H1 (cell line): ENCODE data around the gene ZFAND3. TPM values are rescaled to one million over a fixed set of nuclear protein-coding genes. Genes with fewer than 3 reads are reported as not detected.

ENCODE experiments used
- CTCF ChIA-PET: fragments of 300-600 bp; sonication (Branson Sonifier 250); formaldehyde crosslinking; loops from one replicate; lab custom pipeline; 2021; ENCODE audit not compliant: partially characterized antibody; lab: Charles Lee
- POLR2A ChIA-PET: fragments of 300-600 bp; sonication (Branson Sonifier 250); formaldehyde crosslinking; loops from one replicate; lab custom pipeline; 2021; ENCODE audit warnings: inconsistent platforms; ENCODE audit not compliant: partially characterized antibody; lab: Charles Lee
- DNase-seq, 2 experiments: peaks; one replicate each; pipeline versions ENCODE4 v3.0.0 to v3.0.0-alpha.2; 2010 to 2022; ENCODE audit warnings: low spot score in 2 of 2, low read depth in 1 of 2, mixed read lengths in 1 of 2
- FAIRE-seq: peaks from 2 replicates; lab custom pipeline; 2011; peaks lifted over from hg19 to GRCh38; lab: Jason Lieb, UNC
- H2AFZ ChIP-seq: 2 replicates; pipeline ENCODE4 v1.8.1; 2012; ENCODE audit warnings: low read length, inconsistent platforms
- H2AK5ac ChIP-seq: 2 replicates; pipeline ENCODE4 v1.6.1; 2013; ENCODE audit warnings: low read depth, low read length
- H2BK120ac ChIP-seq: replicated peaks from 2 replicates; pipeline ENCODE3; 2013; ENCODE audit warnings: low read depth, low read length, inconsistent platforms
- H2BK12ac ChIP-seq: 2 replicates; pipeline ENCODE4 v1.6.1; 2013; ENCODE audit warnings: low read depth, low read length
- H2BK15ac ChIP-seq: 2 replicates; pipeline ENCODE4 v1.6.1; 2013; ENCODE audit warnings: low read length
- H2BK20ac ChIP-seq: 2 replicates; pipeline ENCODE4 v1.6.1; 2013; ENCODE audit warnings: low read length
- H2BK5ac ChIP-seq: 2 replicates; pipeline ENCODE4 v1.6.1; 2013; ENCODE audit warnings: low read depth, low read length
- H3K14ac ChIP-seq: 2 replicates; pipeline ENCODE4 v1.6.1; 2013; ENCODE audit warnings: inconsistent platforms; ENCODE audit not compliant: insufficient read length
- H3K18ac ChIP-seq: 2 replicates; pipeline ENCODE4 v1.6.1; 2013; ENCODE audit warnings: low read length; ENCODE audit errors: extremely low read depth
- H3K23ac ChIP-seq: 2 replicates; pipeline ENCODE4 v1.6.1; 2013; ENCODE audit warnings: inconsistent platforms; ENCODE audit not compliant: insufficient read length
- H3K23me2 ChIP-seq: 2 replicates; pipeline ENCODE4 v1.6.1; 2013; ENCODE audit warnings: low read depth, low read length
- H3K27ac ChIP-seq: 2 replicates; pipeline ENCODE4 v1.6.1; 2011; ENCODE audit warnings: low read depth, low read length, inconsistent platforms
- H3K27me3 ChIP-seq, 4 experiments: replicated peaks in 1 of 4; 1 replicate in 1 of 4; 2 replicates in 3 of 4; pipeline versions ENCODE4 v1.6.1 to v1.8.1; 2011 to 2013; ENCODE audit warnings: low read length in 3 of 4, mild to moderate bottlenecking in 3 of 4, inconsistent platforms in 2 of 4, mixed read lengths in 2 of 4, moderate library complexity in 1 of 4; ENCODE audit not compliant: control insufficient read depth in 3 of 4, insufficient read depth in 3 of 4; ENCODE audit errors: extremely low read depth in 1 of 4
- H3K36me3 ChIP-seq, 4 experiments: 2 replicates each; pipeline versions ENCODE4 v1.6.1 to v1.8.1; 2011 to 2013; ENCODE audit warnings: mild to moderate bottlenecking in 4 of 4, low read length in 3 of 4, moderate library complexity in 2 of 4, control low read depth in 1 of 4, inconsistent platforms in 1 of 4; ENCODE audit not compliant: insufficient read depth in 4 of 4, control insufficient read depth in 2 of 4
- H3K4ac ChIP-seq: replicated peaks from 2 replicates; pipeline ENCODE3; 2013; ENCODE audit warnings: low read length, low read depth, mixed read lengths, inconsistent platforms; ENCODE audit not compliant: insufficient read length
- H3K4me1 ChIP-seq, 4 experiments: replicated peaks in 1 of 4; 1 replicate in 1 of 4; 2 replicates in 3 of 4; pipeline versions ENCODE4 v1.6.1 to v1.8.1; 2011 to 2013; ENCODE audit warnings: low read length in 3 of 4, inconsistent platforms in 2 of 4, mixed read lengths in 1 of 4; ENCODE audit not compliant: insufficient read depth in 4 of 4, control insufficient read depth in 3 of 4
- H3K4me2 ChIP-seq, 2 experiments: 2 replicates each; pipeline versions ENCODE4 v1.6.1 to v1.8.1; 2011 to 2013; ENCODE audit warnings: low read depth in 2 of 2, low read length in 2 of 2, control low read depth in 1 of 2, inconsistent platforms in 1 of 2, mild to moderate bottlenecking in 1 of 2; ENCODE audit not compliant: insufficient read depth in 1 of 2
- H3K4me3 ChIP-seq, 4 experiments: fragments of 200-600, 300-600 bp in 1 of 4; sonication (generic), shearing (Covaris generic), sonication (Bioruptor Twin) in 1 of 4; 2 replicates each; pipeline versions ENCODE4 v1.5.1 to v1.8.1; 2011 to 2016; ENCODE audit warnings: low read length in 4 of 4, low read depth in 3 of 4, control low read depth in 2 of 4, inconsistent platforms in 2 of 4, mild to moderate bottlenecking in 2 of 4, mixed read lengths in 1 of 4, moderate library complexity in 1 of 4; ENCODE audit not compliant: insufficient read depth in 2 of 4; ENCODE audit errors: extremely low read depth in 1 of 4
- H3K56ac ChIP-seq: replicated peaks from 2 replicates; pipeline ENCODE3; 2013; ENCODE audit warnings: low read depth, mild to moderate bottlenecking, mixed read lengths, low read length, inconsistent platforms; ENCODE audit not compliant: insufficient read length
- H3K79me1 ChIP-seq: 2 replicates; pipeline ENCODE4 v1.6.1; 2013; ENCODE audit warnings: low read depth, low read length, control low read depth
- H3K79me2 ChIP-seq, 2 experiments: 2 replicates each; pipeline versions ENCODE4 v1.6.1 to v1.8.1; 2012 to 2013; ENCODE audit warnings: low read length in 2 of 2, mild to moderate bottlenecking in 2 of 2, inconsistent platforms in 1 of 2; ENCODE audit not compliant: insufficient read depth in 2 of 2, control insufficient read depth in 1 of 2
- H3K9ac ChIP-seq, 4 experiments: replicated peaks in 1 of 4; 1 replicate in 1 of 4; 2 replicates in 3 of 4; pipeline versions ENCODE4 v1.6.1 to v1.8.1; 2011 to 2013; ENCODE audit warnings: low read depth in 3 of 4, low read length in 3 of 4, control low read depth in 2 of 4, mild to moderate bottlenecking in 2 of 4, moderate library complexity in 2 of 4, inconsistent platforms in 1 of 4; ENCODE audit errors: extremely low read depth in 1 of 4
- H3K9me3 ChIP-seq, 2 experiments: 2 replicates each; pipeline versions ENCODE4 v1.6.1 to v1.8.1; 2012 to 2013; ENCODE audit warnings: mild to moderate bottlenecking in 2 of 2, moderate library complexity in 2 of 2, control low read depth in 1 of 2, inconsistent platforms in 1 of 2, low read depth in 1 of 2, low read length in 1 of 2, mixed read lengths in 1 of 2; ENCODE audit not compliant: insufficient read depth in 2 of 2
- H4K20me1 ChIP-seq, 2 experiments: replicated peaks in 1 of 2; 2 replicates each; pipeline versions ENCODE3 to v1.8.1; 2011 to 2013; ENCODE audit warnings: inconsistent platforms in 2 of 2, low read length in 2 of 2, mild to moderate bottlenecking in 1 of 2; ENCODE audit not compliant: insufficient read depth in 2 of 2, control insufficient read depth in 1 of 2
- H4K5ac ChIP-seq: 2 replicates; pipeline ENCODE4 v1.6.1; 2013; ENCODE audit warnings: low read length, low read depth, mixed read lengths, inconsistent platforms; ENCODE audit not compliant: insufficient read length
- H4K8ac ChIP-seq: 2 replicates; pipeline ENCODE4 v1.8.0; 2013; ENCODE audit warnings: mild to moderate bottlenecking, moderate library complexity, low read length, inconsistent platforms; ENCODE audit not compliant: insufficient read depth; ENCODE audit errors: extremely low read depth
- H4K91ac ChIP-seq: replicated peaks from 2 replicates; pipeline ENCODE3; 2013; ENCODE audit warnings: low read length, mixed read lengths, inconsistent platforms; ENCODE audit not compliant: insufficient read length
- CEBPB ChIP-seq: IDR thresholded peaks from 2 replicates; pipeline ENCODE4 v1.6.1; 2012; ENCODE audit warnings: low read depth, low read length
- EP300 ChIP-seq, 2 experiments: IDR thresholded peaks; 1 replicate in 1 of 2; 2 replicates in 1 of 2; pipeline ENCODE4 v1.6.1; 2011 to 2012; ENCODE audit warnings: low read depth in 2 of 2, low read length in 2 of 2, mild to moderate bottlenecking in 2 of 2, borderline replicate concordance in 1 of 2, inconsistent platforms in 1 of 2, moderate library complexity in 1 of 2
- GABPA ChIP-seq: IDR thresholded peaks from 2 replicates; pipeline ENCODE4 v1.6.1; 2011; ENCODE audit warnings: mild to moderate bottlenecking, low read length, moderate library complexity, borderline replicate concordance; ENCODE audit not compliant: insufficient read depth
- GTF2F1 ChIP-seq: IDR thresholded peaks from 2 replicates; pipeline ENCODE4 v1.6.1; 2012; ENCODE audit warnings: low read depth, low read length, improper control_type of control experiment, borderline replicate concordance
- JUND ChIP-seq: IDR thresholded peaks from 2 replicates; pipeline ENCODE4 v1.6.1; 2011; ENCODE audit warnings: mild to moderate bottlenecking, improper control_type of control experiment, low read length
- KDM1A ChIP-seq: fragments of 200-600, 300-600 bp; sonication (generic); IDR thresholded peaks from 2 replicates; pipeline ENCODE4 v1.7.1; 2016; ENCODE audit warnings: mild to moderate bottlenecking, low read length, borderline replicate concordance
- PHF8 ChIP-seq: fragments of 200-600 bp; sonication (generic); conservative IDR thresholded peaks from 2 replicates; pipeline ENCODE4 v1.7.1; 2012; ENCODE audit warnings: low read depth, mild to moderate bottlenecking, inconsistent platforms, low read length, moderate library complexity
- POU5F1 ChIP-seq: IDR thresholded peaks from 2 replicates; pipeline ENCODE4 v1.6.1; 2011; ENCODE audit warnings: low read depth, mild to moderate bottlenecking, low read length, moderate library complexity
- RXRA ChIP-seq: IDR thresholded peaks from 2 replicates; pipeline ENCODE4 v1.6.1; 2011; ENCODE audit warnings: low read depth, mild to moderate bottlenecking, low read length, moderate library complexity; ENCODE audit not compliant: insufficient read depth
- SIX5 ChIP-seq: IDR thresholded peaks from 2 replicates; pipeline ENCODE4 v1.6.1; 2011; ENCODE audit warnings: mild to moderate bottlenecking, low read depth, low read length
- SRF ChIP-seq: IDR thresholded peaks from 2 replicates; pipeline ENCODE4 v1.6.1; 2011; ENCODE audit warnings: mild to moderate bottlenecking, low read depth, low read length, moderate library complexity
- SUZ12 ChIP-seq: fragments of 200-600 bp; sonication (generic); IDR thresholded peaks from 2 replicates; pipeline ENCODE4 v1.6.1; 2012; ENCODE audit warnings: mild to moderate bottlenecking, inconsistent platforms, low read length, moderate library complexity, mixed read lengths
- TBP ChIP-seq: IDR thresholded peaks from 2 replicates; pipeline ENCODE4 v1.6.1; 2011; ENCODE audit warnings: low read depth, low read length, improper control_type of control experiment
- YY1 ChIP-seq: IDR thresholded peaks from 2 replicates; pipeline ENCODE4 v1.6.1; 2011; ENCODE audit warnings: low read depth, mild to moderate bottlenecking, low read length
- WGBS, 2 experiments: shearing (Covaris generic) in 1 of 2; methylation state at CpG; one replicate each; pipeline versions ENCODE4 v1.1.6 to v1.1.7; 2013 to 2015; ENCODE audit warnings: low lambda C conversion rate in 2 of 2, mixed read lengths in 2 of 2, inconsistent platforms in 1 of 2, low coverage in 1 of 2, missing lambda C conversion rate in 1 of 2; ENCODE audit not compliant: insufficient replicate concordance in 2 of 2, insufficient coverage in 1 of 2, insufficient read length in 1 of 2; ENCODE audit errors: extremely low coverage in 1 of 2, missing lambda C conversion rate in 1 of 2; 5-methylcytosine and 5-hydroxymethylcytosine counted together
- polyA plus RNA-seq, 7 experiments: library from polyadenylated mRNA; depleted of rRNA in 3 of 7; stranded (reverse) in 5 of 7; unstranded in 2 of 7; fragments of >200 nt in 5 of 7; fragments of 200-250 nt in 2 of 7; gene quantifications; 1 replicate in 5 of 7; 2 replicates in 1 of 7; 4 replicates in 1 of 7; pipeline versions ENCODE4 v1.2.1 to v1.2.3, GENCODE V29; 2011 to 2013; ENCODE audit warnings: missing spikeins in 2 of 7, mixed read lengths in 2 of 7
- total RNA-seq: library from RNA; stranded (reverse); fragmentation: NEBNext Ultra II Directional; extraction: Animal tissue kit (Norgen Biotek cat#: 25700); gene quantifications from 2 replicates; pipeline ENCODE4 v1.2.1, GENCODE V29; 2021

Gene ZFAND3
- total and polyA plus RNA-seq, 2 of the 8 experiments (the other 6 are each of a cell fraction or from before 2014, with no cell fraction given) = 13.0 to 51.3 TPM

GRCh38 chr6:38164671-38165108 is 345.2 kb downstream of the ZFAND3 start:
- ChIA-PET POLR2A (interaction anchor here (0.7 kb wide), 1 partner anchor 8 kb away, joined by 3 read pairs; no protein-coding TSS in a partner anchor), CTCF (interaction anchor here (0.6 to 1.2 kb wide), 4 partner anchors 13 to 27 kb away, joined by 3 to 7 read pairs (median 3); no protein-coding TSS in a partner anchor)
- no peak for TF ChIP-seq EP300 (IDR thresholded peaks at IDR 0.05; ENCODE audit: borderline replicate concordance in 1 of 2, low read depth in 2 of 2, low read length in 2 of 2)
- TF ChIP-seq RXRA = no peak
- no peak for TF ChIP-seq KDM1A
- no peak for TF ChIP-seq POU5F1
- TF ChIP-seq JUND = no peak
- no peak for TF ChIP-seq SRF
- no peak for TF ChIP-seq YY1
- TF ChIP-seq GABPA = no peak
- no peak for TF ChIP-seq PHF8
- TF ChIP-seq GTF2F1 = no peak
- TF ChIP-seq CEBPB = no peak
- TF ChIP-seq TBP = no peak
- TF ChIP-seq SUZ12 = no peak
- no peak for TF ChIP-seq SIX5
- DNase-seq (no peak), FAIRE-seq (no peak)
- peaks cover 0 to 16% (median 3%) of the 10 kb centered on the region in 4 experiments; a peak in 5 of 7 replicates for H3K4me1 ChIP-seq
- H4K8ac ChIP-seq = no peak overlapping the region
- H3K4me3 ChIP-seq = no peak overlapping the region
- no peak overlapping the region for H2BK5ac ChIP-seq
- no peaks in the 10 kb centered on the region for H3K79me2 ChIP-seq
- H3K14ac ChIP-seq = no peak overlapping the region
- no peak overlapping the region for H4K5ac ChIP-seq
- H3K56ac ChIP-seq = no peak overlapping the region
- no peak overlapping the region for H3K27ac ChIP-seq
- H3K4ac ChIP-seq = no peak overlapping the region
- H2BK15ac ChIP-seq = no peak overlapping the region
- no peak overlapping the region for H3K4me2 ChIP-seq
- H2AFZ ChIP-seq = no peak overlapping the region
- H2AK5ac ChIP-seq = no peak overlapping the region
- no peaks in the 10 kb centered on the region for H4K20me1 ChIP-seq
- no peaks in the 10 kb centered on the region; a peak in 1 of 8 replicates for H3K36me3 ChIP-seq
- H2BK20ac ChIP-seq = no peak overlapping the region
- H4K91ac ChIP-seq = no peak overlapping the region
- H3K23ac ChIP-seq = no peak overlapping the region
- no peaks in the 10 kb centered on the region for H3K9me3 ChIP-seq
- H3K9ac ChIP-seq = no peak overlapping the region
- H2BK120ac ChIP-seq = no peak overlapping the region
- 96% methylated on average over 8 of the region's 14 CpGs; no CpG with 5 or more reads in 1 of the 2 experiments for WGBS, 2 experiments
- H3K27me3 ChIP-seq = no peaks in the 10 kb centered on the region
- no peaks in the 10 kb centered on the region for H3K79me1 ChIP-seq
- H3K18ac ChIP-seq = no peak overlapping the region
- H3K23me2 ChIP-seq = no peaks in the 10 kb centered on the region
- H2BK12ac ChIP-seq = no peak overlapping the region
